Heart left ventricle (tissue), 16 donors: ENCODE measurements around the gene UBE4B. TPM values are rescaled to one million over a fixed set of nuclear protein-coding genes. Genes with fewer than 3 reads are reported as not detected.

Experiments used
- ATAC-seq, 4 donors: fragments of 200-7000 bp; cut with Tn5 transposase; one replicate each; pipeline ENCODE4 v1.9.1; 2020 to 2022; ENCODE audit warnings: moderate library complexity in 4 of 4, mild to moderate bottlenecking in 3 of 4, moderate number of reproducible peaks in 1 of 4
- DNase-seq, 5 donors: peaks; one replicate each; pipeline ENCODE4 v3.0.0-alpha.2; 2020
- H3K27ac ChIP-seq, 12 donors: fragments of 200-600 bp; sonication (generic) in 4 of 12; one replicate each; pipeline versions ENCODE4 v1.5.0 to v1.8.0; 2016 to 2022; ENCODE audit warnings: mild to moderate bottlenecking in 2 of 12
- H3K27me3 ChIP-seq, 9 donors: fragments of 200-600 bp; sonication (generic) in 2 of 9; one replicate each; pipeline versions ENCODE4 v1.5.1 to v1.8.0; 2016 to 2022; ENCODE audit warnings: mild to moderate bottlenecking in 3 of 9
- H3K36me3 ChIP-seq, 9 donors: fragments of 200-600 bp; sonication (generic) in 2 of 9; one replicate each; pipeline versions ENCODE4 v1.5.0 to v1.8.0; 2018 to 2022; ENCODE audit warnings: mild to moderate bottlenecking in 2 of 9
- H3K4me1 ChIP-seq, 12 donors: fragments of 200-600 bp; sonication (generic) in 4 of 12; one replicate each; pipeline versions ENCODE4 v1.5.0 to v1.8.0; 2016 to 2022; ENCODE audit warnings: mild to moderate bottlenecking in 3 of 12
- H3K4me3 ChIP-seq, 12 donors: fragments of 200-600 bp; sonication (generic) in 4 of 12; one replicate each; pipeline versions ENCODE4 v1.5.0 to v1.8.0; 2017 to 2022; ENCODE audit warnings: mild to moderate bottlenecking in 9 of 12, moderate library complexity in 4 of 12
- H3K9me3 ChIP-seq, 12 donors: fragments of 200-600 bp; sonication (generic) in 4 of 12; one replicate each; pipeline versions ENCODE4 v1.5.0 to v1.8.0; 2016 to 2022; ENCODE audit warnings: mild to moderate bottlenecking in 1 of 12
- CTCF ChIP-seq, 12 donors: fragments of 200-600 bp; sonication (generic) in 4 of 12; IDR thresholded peaks; one replicate each; pipeline versions ENCODE4 v1.5.0 to v1.8.0; 2018 to 2022; ENCODE audit warnings: antibody characterized with exemption in 12 of 12, mild to moderate bottlenecking in 5 of 12
- POLR2A ChIP-seq, 2 donors: fragments of 450-650 bp; IDR thresholded peaks; one replicate each; pipeline ENCODE4 v1.6.1; 2017; ENCODE audit warnings: antibody characterized with exemption in 2 of 2, mild to moderate bottlenecking in 2 of 2, moderate library complexity in 2 of 2
- WGBS, 4 donors: extraction: QIAGEN DNeasy Blood & Tissue Kit in 2 of 4; methylation state at CpG; one replicate each; pipeline versions ENCODE4 v1.1.5 to v1.1.7; 2013 to 2018; 5-methylcytosine and 5-hydroxymethylcytosine counted together
- intact Hi-C, 10 donors: fragments of 100-400 bp; cut with DNase I; formaldehyde crosslinking; loops; one replicate each; pipeline versions ENCODE4 v1.11.1 to v1.14.2; 2022
- polyA plus RNA-seq, 2 donors: library from polyadenylated mRNA; stranded (reverse); fragments of 200-250 nt; gene quantifications; one replicate each; pipeline ENCODE4 v1.2.3, GENCODE V29; 2013
- total RNA-seq, 9 donors: library from RNA; depleted of rRNA in 2 of 9; stranded (reverse); fragments of >200 nt in 2 of 9; fragmentation: NEBNext Ultra II Directional in 3 of 9; extraction: Animal tissue kit (Norgen Biotek cat#: 25700) in 3 of 9; gene quantifications; one replicate each; pipeline versions ENCODE4 v1.1.0 to v1.2.4, GENCODE V29; 2016 to 2023
- donor health status: ischemic (EF 13 %, LVEDD 7.1; RV severe dilation, severe dysfunction).
- donor health status: healthy with polysubstance abuse.
- donor health status: DM: no; HTN: yes; CAD: no.
- donor health status: DM: no; HTN: no; CAD: no.
- donor health status: ischemic (EF 25% LVEDD 6.9; RV normal size, moderate dysfunction).
- donor health status: ischemic (EF 25% LVEDD 5.7; RV mildly dilated, moderate dysfunction).
- donor health status: healthy.
- donor health status: DM: yes; HTN: yes; CAD: no.
- donor health status: ischemic (EF 35%, LVEDD 5.7; RV mildly dilated, moderate dysfunction).
- donor health status: nonischemic (EF 11% LVEDD 7.7; RV severe dilation, severe dysfunction).
- donor health status: DM: yes; HTN: yes; CAD: no.
- donor health status: PGD.
- donor health status: ischemic (EF 29% LVEDD 5.4; RV normal size, mild dysfunction).
- donor health status: nonischemic (EF 23%, LVEDD 6.1; RV moderate dilation, normal function).

UBE4B gene
- total and polyA plus RNA-seq, 11 donors, result 18.5 to 132 (median 67.3) TPM

GRCh38 chr1:10188133-10188650 lies 155.4 kb downstream of the UBE4B start:
- WGBS, 4 donors, result 94 to 100% (median 96%) methylated on average over 2 of the region's 2 CpGs
- Histone ChIP-seq H3K36me3 (no peaks in the 10 kb centered on the region), H3K27me3 (no peaks in the 10 kb centered on the region), H3K27ac (no peak overlapping the region), H3K4me1 (no peaks in the 10 kb centered on the region), H3K9me3 (peaks cover 0 to 9% (median 0%) of the 10 kb centered on the region in 12 donors), H3K4me3 (no peak overlapping the region)
- ATAC-seq (no peak), DNase-seq (no peak)
- TF ChIP-seq POLR2A (IDR thresholded peaks at IDR 0.05) (no peak), CTCF (IDR thresholded peaks at IDR 0.05) (no peak)
- intact Hi-C loops, result no loop called here

GRCh38 chr1:10189659-10190058 lies 156.9 kb downstream of the UBE4B start:
- ATAC-seq (no peak), DNase-seq (no peak)
- intact Hi-C loops, result no loop called here
- no peak overlapping the region for H3K27ac ChIP-seq
- H3K4me3 ChIP-seq, result no peak overlapping the region
- no peaks in the 10 kb centered on the region for H3K4me1 ChIP-seq
- H3K9me3 ChIP-seq, result peaks cover 0 to 9% (median 0%) of the 10 kb centered on the region in 12 donors
- no peaks in the 10 kb centered on the region for H3K36me3 ChIP-seq
- TF ChIP-seq POLR2A (IDR thresholded peaks at IDR 0.05) (no peak), CTCF (IDR thresholded peaks at IDR 0.05) (no peak)
- 48 to 65% (median 61%) methylated on average over 4 of the region's 4 CpGs for WGBS, 4 donors
- no peaks in the 10 kb centered on the region for H3K27me3 ChIP-seq

GRCh38 chr1:10192263-10192662 lies 159.5 kb downstream of the UBE4B start:
- no peaks in the 10 kb centered on the region for H3K36me3 ChIP-seq
- no peak overlapping the region for H3K27ac ChIP-seq
- WGBS, 4 donors, result 89 to 95% (median 92%) methylated on average over 5 of the region's 5 CpGs
- ATAC-seq (no peak), DNase-seq (no peak)
- intact Hi-C loops, result no loop called here
- TF ChIP-seq CTCF (IDR thresholded peaks at IDR 0.05) (no peak), POLR2A (IDR thresholded peaks at IDR 0.05) (no peak)
- no peaks in the 10 kb centered on the region for H3K27me3 ChIP-seq
- H3K4me1 ChIP-seq, result peaks cover 0 to 3% (median 0%) of the 10 kb centered on the region in 12 donors
- H3K9me3 ChIP-seq, result peaks cover 0 to 9% (median 0%) of the 10 kb centered on the region in 12 donors
- no peak overlapping the region for H3K4me3 ChIP-seq

- no peak overlapping the region for H3K27ac ChIP-seq
- peaks cover 0 to 7% (median 0%) of the 10 kb centered on the region in 12 donors for H3K9me3 ChIP-seq
- peaks cover 0 to 5% (median 0%) of the 10 kb centered on the region in 12 donors for H3K4me1 ChIP-seq
- intact Hi-C loops, result no loop called here
- H3K36me3 ChIP-seq, result no peaks in the 10 kb centered on the region
- DNase-seq (no peak), ATAC-seq (no peak)
- H3K27me3 ChIP-seq, result no peaks in the 10 kb centered on the region
- 69 to 74% (median 71%) methylated on average over 6 of the region's 6 CpGs for WGBS, 4 donors
- TF ChIP-seq POLR2A (IDR thresholded peaks at IDR 0.05) (no peak), CTCF (IDR thresholded peaks at IDR 0.05) (no peak)
- no peak overlapping the region for H3K4me3 ChIP-seq
These were observed 160.5 kb downstream of the UBE4B start for GRCh38 chr1:10193288-10193687.
